GM23338 (cell line): ENCODE measurements around the gene RIMS3.

Experiments
- CREB1 ChIP-seq: fragments of 250-450 bp; sonication (Bioruptor Pico); IDR thresholded peaks from 2 replicates; pipeline ENCODE4 v1.5.0; 2020; ENCODE audit warnings: low read depth, mild to moderate bottlenecking, moderate library complexity
- EZH2 ChIP-seq: fragments of 200-600 bp; sonication (generic); IDR thresholded peaks from one replicate; pipeline ENCODE4 v1.8.0; 2017; ENCODE audit warnings: antibody characterized with exemption, mild to moderate bottlenecking, low read depth; ENCODE audit not compliant: unreplicated experiment
- EZH2phosphoT487 ChIP-seq: fragments of 200-600 bp; sonication (generic); IDR thresholded peaks from one replicate; pipeline ENCODE4 v1.8.1; 2018; ENCODE audit warnings: antibody characterized with exemption; ENCODE audit not compliant: unreplicated experiment
- JUNB ChIP-seq: IDR thresholded peaks from one replicate; pipeline ENCODE4 v1.6.1; 2016; ENCODE audit warnings: antibody characterized with exemption; ENCODE audit not compliant: unreplicated experiment
- NANOG ChIP-seq: IDR thresholded peaks from 2 replicates; pipeline ENCODE4 v1.6.1; 2016; ENCODE audit warnings: antibody characterized with exemption, borderline replicate concordance
- POLR2AphosphoS5 ChIP-seq: IDR thresholded peaks from 2 replicates; pipeline ENCODE4 v1.6.1; 2016; ENCODE audit warnings: antibody characterized with exemption, low read depth
- ZNF114 ChIP-seq: fragments of 250-450 bp; sonication (Bioruptor Pico); IDR thresholded peaks from 2 replicates; pipeline ENCODE4 v1.5.0; 2020; ENCODE audit warnings: mild to moderate bottlenecking, moderate library complexity
- ZNF331 ChIP-seq: fragments of 250-450 bp; sonication (Bioruptor Pico); IDR thresholded peaks from 2 replicates; pipeline ENCODE4 v1.5.0; 2020; ENCODE audit warnings: low read depth, mild to moderate bottlenecking, moderate library complexity
- TF ChIP-seq, protein P1 (sequence below), 2 experiments: fragments of 200-600 bp in 1 of 2; sonication (generic) in 1 of 2; conservative IDR thresholded peaks; 2 replicates each; pipeline versions ENCODE4 v1.5.1 to v1.6.1; 2016 to 2017; ENCODE audit warnings: antibody characterized with exemption in 2 of 2, low read depth in 2 of 2, mild to moderate bottlenecking in 2 of 2, moderate library complexity in 1 of 2
- TF ChIP-seq, protein P2 (sequence below): IDR thresholded peaks from one replicate; pipeline ENCODE4 v1.6.1; 2018; ENCODE audit warnings: antibody characterized with exemption; ENCODE audit not compliant: unreplicated experiment
- TF ChIP-seq, protein P3 (sequence below): IDR thresholded peaks from 2 replicates; pipeline ENCODE4 v1.6.1; 2016; ENCODE audit warnings: antibody characterized with exemption
- TF ChIP-seq, protein P4 (sequence below): fragments of 250-450 bp; sonication (Bioruptor Pico); IDR thresholded peaks from 2 replicates; pipeline ENCODE4 v1.5.0; 2020; ENCODE audit warnings: mild to moderate bottlenecking, moderate library complexity

DNA sequence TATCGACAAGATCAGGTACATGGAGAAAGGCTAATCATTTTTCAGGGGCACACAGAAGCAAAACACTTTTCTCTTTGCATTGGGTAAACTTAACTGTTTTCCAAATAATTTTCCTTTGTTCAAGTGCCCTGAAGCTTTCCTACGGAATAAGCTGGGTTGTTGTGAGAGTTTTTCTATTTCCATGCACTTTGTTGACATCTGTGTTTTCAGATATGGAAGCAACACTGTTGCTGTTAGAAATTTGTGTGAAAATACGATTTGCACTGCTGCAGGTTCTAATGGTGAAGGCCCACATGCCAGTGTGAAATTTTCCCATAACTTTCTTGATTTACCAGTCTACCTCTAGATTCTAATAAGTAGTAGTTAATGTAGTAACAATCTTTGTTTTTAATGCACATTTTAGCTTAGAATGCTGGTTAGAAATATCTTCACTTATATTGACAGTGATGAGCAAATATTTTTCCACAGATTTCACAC lies 44.4 kb upstream of the RIMS3 start:
- TF ChIP-seq, protein P1, sequence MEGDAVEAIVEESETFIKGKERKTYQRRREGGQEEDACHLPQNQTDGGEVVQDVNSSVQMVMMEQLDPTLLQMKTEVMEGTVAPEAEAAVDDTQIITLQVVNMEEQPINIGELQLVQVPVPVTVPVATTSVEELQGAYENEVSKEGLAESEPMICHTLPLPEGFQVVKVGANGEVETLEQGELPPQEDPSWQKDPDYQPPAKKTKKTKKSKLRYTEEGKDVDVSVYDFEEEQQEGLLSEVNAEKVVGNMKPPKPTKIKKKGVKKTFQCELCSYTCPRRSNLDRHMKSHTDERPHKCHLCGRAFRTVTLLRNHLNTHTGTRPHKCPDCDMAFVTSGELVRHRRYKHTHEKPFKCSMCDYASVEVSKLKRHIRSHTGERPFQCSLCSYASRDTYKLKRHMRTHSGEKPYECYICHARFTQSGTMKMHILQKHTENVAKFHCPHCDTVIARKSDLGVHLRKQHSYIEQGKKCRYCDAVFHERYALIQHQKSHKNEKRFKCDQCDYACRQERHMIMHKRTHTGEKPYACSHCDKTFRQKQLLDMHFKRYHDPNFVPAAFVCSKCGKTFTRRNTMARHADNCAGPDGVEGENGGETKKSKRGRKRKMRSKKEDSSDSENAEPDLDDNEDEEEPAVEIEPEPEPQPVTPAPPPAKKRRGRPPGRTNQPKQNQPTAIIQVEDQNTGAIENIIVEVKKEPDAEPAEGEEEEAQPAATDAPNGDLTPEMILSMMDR (conservative IDR thresholded peaks at IDR 0.05; ENCODE audit: low read depth in 2 of 2): no peak
- TF ChIP-seq NANOG: no peak
- TF ChIP-seq EZH2: no peak
- no peak for TF ChIP-seq POLR2AphosphoS5
- TF ChIP-seq EZH2phosphoT487: no peak
- no peak for TF ChIP-seq CREB1 (CRISPR knock-in tag)
- TF ChIP-seq, protein P2, sequence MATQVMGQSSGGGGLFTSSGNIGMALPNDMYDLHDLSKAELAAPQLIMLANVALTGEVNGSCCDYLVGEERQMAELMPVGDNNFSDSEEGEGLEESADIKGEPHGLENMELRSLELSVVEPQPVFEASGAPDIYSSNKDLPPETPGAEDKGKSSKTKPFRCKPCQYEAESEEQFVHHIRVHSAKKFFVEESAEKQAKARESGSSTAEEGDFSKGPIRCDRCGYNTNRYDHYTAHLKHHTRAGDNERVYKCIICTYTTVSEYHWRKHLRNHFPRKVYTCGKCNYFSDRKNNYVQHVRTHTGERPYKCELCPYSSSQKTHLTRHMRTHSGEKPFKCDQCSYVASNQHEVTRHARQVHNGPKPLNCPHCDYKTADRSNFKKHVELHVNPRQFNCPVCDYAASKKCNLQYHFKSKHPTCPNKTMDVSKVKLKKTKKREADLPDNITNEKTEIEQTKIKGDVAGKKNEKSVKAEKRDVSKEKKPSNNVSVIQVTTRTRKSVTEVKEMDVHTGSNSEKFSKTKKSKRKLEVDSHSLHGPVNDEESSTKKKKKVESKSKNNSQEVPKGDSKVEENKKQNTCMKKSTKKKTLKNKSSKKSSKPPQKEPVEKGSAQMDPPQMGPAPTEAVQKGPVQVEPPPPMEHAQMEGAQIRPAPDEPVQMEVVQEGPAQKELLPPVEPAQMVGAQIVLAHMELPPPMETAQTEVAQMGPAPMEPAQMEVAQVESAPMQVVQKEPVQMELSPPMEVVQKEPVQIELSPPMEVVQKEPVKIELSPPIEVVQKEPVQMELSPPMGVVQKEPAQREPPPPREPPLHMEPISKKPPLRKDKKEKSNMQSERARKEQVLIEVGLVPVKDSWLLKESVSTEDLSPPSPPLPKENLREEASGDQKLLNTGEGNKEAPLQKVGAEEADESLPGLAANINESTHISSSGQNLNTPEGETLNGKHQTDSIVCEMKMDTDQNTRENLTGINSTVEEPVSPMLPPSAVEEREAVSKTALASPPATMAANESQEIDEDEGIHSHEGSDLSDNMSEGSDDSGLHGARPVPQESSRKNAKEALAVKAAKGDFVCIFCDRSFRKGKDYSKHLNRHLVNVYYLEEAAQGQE: no peak
- TF ChIP-seq ZNF114 (CRISPR knock-in tag): no peak
- TF ChIP-seq, protein P3, sequence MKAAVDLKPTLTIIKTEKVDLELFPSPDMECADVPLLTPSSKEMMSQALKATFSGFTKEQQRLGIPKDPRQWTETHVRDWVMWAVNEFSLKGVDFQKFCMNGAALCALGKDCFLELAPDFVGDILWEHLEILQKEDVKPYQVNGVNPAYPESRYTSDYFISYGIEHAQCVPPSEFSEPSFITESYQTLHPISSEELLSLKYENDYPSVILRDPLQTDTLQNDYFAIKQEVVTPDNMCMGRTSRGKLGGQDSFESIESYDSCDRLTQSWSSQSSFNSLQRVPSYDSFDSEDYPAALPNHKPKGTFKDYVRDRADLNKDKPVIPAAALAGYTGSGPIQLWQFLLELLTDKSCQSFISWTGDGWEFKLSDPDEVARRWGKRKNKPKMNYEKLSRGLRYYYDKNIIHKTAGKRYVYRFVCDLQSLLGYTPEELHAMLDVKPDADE: no peak
- TF ChIP-seq JUNB: no peak
- TF ChIP-seq, protein P4, sequence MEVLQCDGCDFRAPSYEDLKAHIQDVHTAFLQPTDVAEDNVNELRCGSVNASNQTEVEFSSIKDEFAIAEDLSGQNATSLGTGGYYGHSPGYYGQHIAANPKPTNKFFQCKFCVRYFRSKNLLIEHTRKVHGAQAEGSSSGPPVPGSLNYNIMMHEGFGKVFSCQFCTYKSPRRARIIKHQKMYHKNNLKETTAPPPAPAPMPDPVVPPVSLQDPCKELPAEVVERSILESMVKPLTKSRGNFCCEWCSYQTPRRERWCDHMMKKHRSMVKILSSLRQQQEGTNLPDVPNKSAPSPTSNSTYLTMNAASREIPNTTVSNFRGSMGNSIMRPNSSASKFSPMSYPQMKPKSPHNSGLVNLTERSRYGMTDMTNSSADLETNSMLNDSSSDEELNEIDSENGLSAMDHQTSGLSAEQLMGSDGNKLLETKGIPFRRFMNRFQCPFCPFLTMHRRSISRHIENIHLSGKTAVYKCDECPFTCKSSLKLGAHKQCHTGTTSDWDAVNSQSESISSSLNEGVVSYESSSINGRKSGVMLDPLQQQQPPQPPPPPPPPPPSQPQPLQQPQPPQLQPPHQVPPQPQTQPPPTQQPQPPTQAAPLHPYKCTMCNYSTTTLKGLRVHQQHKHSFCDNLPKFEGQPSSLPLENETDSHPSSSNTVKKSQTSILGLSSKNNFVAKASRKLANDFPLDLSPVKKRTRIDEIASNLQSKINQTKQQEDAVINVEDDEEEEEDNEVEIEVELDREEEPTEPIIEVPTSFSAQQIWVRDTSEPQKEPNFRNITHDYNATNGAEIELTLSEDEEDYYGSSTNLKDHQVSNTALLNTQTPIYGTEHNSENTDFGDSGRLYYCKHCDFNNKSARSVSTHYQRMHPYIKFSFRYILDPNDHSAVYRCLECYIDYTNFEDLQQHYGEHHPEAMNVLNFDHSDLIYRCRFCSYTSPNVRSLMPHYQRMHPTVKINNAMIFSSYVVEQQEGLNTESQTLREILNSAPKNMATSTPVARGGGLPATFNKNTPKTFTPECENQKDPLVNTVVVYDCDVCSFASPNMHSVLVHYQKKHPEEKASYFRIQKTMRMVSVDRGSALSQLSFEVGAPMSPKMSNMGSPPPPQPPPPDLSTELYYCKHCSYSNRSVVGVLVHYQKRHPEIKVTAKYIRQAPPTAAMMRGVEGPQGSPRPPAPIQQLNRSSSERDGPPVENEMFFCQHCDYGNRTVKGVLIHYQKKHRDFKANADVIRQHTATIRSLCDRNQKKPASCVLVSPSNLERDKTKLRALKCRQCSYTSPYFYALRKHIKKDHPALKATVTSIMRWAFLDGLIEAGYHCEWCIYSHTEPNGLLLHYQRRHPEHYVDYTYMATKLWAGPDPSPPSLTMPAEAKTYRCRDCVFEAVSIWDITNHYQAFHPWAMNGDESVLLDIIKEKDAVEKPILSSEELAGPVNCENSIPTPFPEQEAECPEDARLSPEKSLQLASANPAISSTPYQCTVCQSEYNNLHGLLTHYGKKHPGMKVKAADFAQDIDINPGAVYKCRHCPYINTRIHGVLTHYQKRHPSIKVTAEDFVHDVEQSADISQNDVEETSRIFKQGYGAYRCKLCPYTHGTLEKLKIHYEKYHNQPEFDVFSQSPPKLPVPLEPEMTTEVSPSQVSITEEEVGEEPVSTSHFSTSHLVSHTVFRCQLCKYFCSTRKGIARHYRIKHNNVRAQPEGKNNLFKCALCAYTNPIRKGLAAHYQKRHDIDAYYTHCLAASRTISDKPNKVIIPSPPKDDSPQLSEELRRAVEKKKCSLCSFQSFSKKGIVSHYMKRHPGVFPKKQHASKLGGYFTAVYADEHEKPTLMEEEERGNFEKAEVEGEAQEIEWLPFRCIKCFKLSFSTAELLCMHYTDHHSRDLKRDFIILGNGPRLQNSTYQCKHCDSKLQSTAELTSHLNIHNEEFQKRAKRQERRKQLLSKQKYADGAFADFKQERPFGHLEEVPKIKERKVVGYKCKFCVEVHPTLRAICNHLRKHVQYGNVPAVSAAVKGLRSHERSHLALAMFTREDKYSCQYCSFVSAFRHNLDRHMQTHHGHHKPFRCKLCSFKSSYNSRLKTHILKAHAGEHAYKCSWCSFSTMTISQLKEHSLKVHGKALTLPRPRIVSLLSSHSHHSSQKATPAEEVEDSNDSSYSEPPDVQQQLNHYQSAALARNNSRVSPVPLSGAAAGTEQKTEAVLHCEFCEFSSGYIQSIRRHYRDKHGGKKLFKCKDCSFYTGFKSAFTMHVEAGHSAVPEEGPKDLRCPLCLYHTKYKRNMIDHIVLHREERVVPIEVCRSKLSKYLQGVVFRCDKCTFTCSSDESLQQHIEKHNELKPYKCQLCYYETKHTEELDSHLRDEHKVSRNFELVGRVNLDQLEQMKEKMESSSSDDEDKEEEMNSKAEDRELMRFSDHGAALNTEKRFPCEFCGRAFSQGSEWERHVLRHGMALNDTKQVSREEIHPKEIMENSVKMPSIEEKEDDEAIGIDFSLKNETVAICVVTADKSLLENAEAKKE: no peak
- TF ChIP-seq ZNF331: no peak
